ENCODE measurements around the gene TSR1.

TSR1 gene

GRCh38 chr17:2375406-2375805, 39.1 kb upstream of the TSR1 start:
- DNase-seq (ENCODE audit: low read depth): no peak
- no peak overlapping the region for H3K4me3 ChIP-seq (ENCODE audit: low read depth, low read length)
- TF ChIP-seq POLR2A (IDR thresholded peaks at IDR 0.05; ENCODE audit: extremely low read depth, insufficient read length): no peak
- TF ChIP-seq, protein P1, sequence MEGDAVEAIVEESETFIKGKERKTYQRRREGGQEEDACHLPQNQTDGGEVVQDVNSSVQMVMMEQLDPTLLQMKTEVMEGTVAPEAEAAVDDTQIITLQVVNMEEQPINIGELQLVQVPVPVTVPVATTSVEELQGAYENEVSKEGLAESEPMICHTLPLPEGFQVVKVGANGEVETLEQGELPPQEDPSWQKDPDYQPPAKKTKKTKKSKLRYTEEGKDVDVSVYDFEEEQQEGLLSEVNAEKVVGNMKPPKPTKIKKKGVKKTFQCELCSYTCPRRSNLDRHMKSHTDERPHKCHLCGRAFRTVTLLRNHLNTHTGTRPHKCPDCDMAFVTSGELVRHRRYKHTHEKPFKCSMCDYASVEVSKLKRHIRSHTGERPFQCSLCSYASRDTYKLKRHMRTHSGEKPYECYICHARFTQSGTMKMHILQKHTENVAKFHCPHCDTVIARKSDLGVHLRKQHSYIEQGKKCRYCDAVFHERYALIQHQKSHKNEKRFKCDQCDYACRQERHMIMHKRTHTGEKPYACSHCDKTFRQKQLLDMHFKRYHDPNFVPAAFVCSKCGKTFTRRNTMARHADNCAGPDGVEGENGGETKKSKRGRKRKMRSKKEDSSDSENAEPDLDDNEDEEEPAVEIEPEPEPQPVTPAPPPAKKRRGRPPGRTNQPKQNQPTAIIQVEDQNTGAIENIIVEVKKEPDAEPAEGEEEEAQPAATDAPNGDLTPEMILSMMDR (IDR thresholded peaks at IDR 0.05; ENCODE audit: low read depth, low read length): no peak
- TF ChIP-seq MAX (IDR thresholded peaks at IDR 0.05; ENCODE audit: low read depth, low read length): no peak
- no peak for TF ChIP-seq MYC (IDR thresholded peaks at IDR 0.05; ENCODE audit: low read depth, low read length)

DNA sequence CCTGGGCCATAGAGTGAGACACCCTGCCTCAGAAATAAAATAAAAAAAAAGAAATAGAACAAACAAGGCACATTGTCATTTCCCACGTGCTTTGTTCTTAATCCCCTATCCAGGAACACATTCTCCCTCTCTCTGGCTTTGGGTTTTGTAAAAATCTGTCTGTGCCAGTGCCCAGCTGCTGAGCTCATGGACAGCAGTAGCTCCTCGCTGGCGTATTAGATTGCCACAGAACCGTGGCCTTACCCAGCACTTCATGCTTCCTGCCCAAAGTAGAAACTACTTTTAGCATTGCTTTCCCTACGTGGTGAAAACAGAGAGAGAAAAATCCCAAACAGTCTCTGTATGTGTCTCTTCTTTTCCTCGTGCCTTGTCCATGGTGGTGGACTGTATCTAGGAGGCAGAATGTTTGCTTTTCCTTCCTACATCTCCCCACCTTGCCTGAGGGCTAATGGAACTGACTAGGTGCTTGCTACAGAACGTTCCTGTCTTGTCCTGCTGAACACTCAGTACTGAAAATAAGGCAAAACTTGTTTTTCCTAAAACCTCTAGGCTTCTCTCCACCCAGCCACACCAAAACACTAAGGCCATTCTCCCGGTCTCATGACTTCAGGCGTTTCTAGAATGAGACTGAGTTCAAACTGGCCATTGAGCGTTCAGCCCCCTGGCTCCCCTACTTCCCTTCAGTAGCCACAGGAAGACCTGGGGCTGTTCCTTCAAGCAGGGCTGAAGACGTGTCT, 38.5 kb upstream of the TSR1 start:
- no peak for TF ChIP-seq MYC (IDR thresholded peaks at IDR 0.05; ENCODE audit: low read depth, low read length)
- TF ChIP-seq POLR2A (IDR thresholded peaks at IDR 0.05; ENCODE audit: extremely low read depth, insufficient read length): no peak
- no peak for TF ChIP-seq MAX (IDR thresholded peaks at IDR 0.05; ENCODE audit: low read depth, low read length)
- TF ChIP-seq, protein P1 (IDR thresholded peaks at IDR 0.05; ENCODE audit: low read depth, low read length): no peak
- DNase-seq (ENCODE audit: low read depth): no peak
- H3K4me3 ChIP-seq (ENCODE audit: low read depth, low read length): no peak overlapping the region

DNA sequence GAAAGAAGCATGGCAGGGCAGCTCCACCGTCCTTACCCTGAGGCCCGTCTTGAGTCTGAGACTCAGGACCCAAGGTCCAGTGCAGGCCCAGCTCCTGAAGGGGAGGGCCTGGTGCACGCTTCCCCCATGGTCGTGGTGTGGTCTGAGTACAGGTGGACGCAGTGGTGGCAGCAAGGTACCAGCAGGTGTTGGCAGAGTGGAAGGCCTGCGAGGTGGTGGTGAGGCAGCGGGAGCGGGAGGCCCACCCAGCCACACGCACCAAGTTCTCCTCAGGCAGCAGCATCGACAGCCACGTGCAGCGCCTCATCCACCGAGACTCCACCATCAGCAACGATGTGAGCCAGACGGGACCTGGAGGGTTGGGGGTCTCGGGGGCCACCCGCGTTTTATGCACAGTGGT, 36.9 kb upstream of the TSR1 start:
- TF ChIP-seq MYC (IDR thresholded peaks at IDR 0.05; ENCODE audit: low read depth, low read length) (no peak), POLR2A (IDR thresholded peaks at IDR 0.05; ENCODE audit: extremely low read depth, insufficient read length) (no peak), MAX (IDR thresholded peaks at IDR 0.05; ENCODE audit: low read depth, low read length) (no peak)
- TF ChIP-seq, protein P1 (IDR thresholded peaks at IDR 0.05; ENCODE audit: low read depth, low read length): no peak
- H3K4me3 ChIP-seq (ENCODE audit: low read depth, low read length): no peak overlapping the region
- DNase-seq (ENCODE audit: low read depth): no peak

GRCh38 chr17:2372681-2373080, 36.4 kb upstream of the TSR1 start:
- TF ChIP-seq POLR2A (IDR thresholded peaks at IDR 0.05; ENCODE audit: extremely low read depth, insufficient read length) (no peak), MAX (IDR thresholded peaks at IDR 0.05; ENCODE audit: low read depth, low read length) (no peak), MYC (IDR thresholded peaks at IDR 0.05; ENCODE audit: low read depth, low read length) (no peak)
- TF ChIP-seq, protein P1 (IDR thresholded peaks at IDR 0.05; ENCODE audit: low read depth, low read length): no peak
- no peak for DNase-seq (ENCODE audit: low read depth)
- no peak overlapping the region for H3K4me3 ChIP-seq (ENCODE audit: low read depth, low read length)

- no peak for DNase-seq (ENCODE audit: low read depth)
- no peak overlapping the region for H3K4me3 ChIP-seq (ENCODE audit: low read depth, low read length)
- TF ChIP-seq MAX (IDR thresholded peaks at IDR 0.05; ENCODE audit: low read depth, low read length) (no peak), POLR2A (IDR thresholded peaks at IDR 0.05; ENCODE audit: extremely low read depth, insufficient read length) (no peak), MYC (IDR thresholded peaks at IDR 0.05; ENCODE audit: low read depth, low read length) (no peak)
- TF ChIP-seq, protein P1 (IDR thresholded peaks at IDR 0.05; ENCODE audit: low read depth, low read length): no peak
Observed at GRCh38 chr17:2372180-2372579, 35.9 kb upstream of the TSR1 start.

Measured in NB4 (cell line).